Ovary (tissue), 9 donors: Measurements from ENCODE around the gene DMAC1. TPM values are rescaled to one million over a fixed set of nuclear protein-coding genes. Genes with fewer than 3 reads are reported as not detected.

Source experiments
- DNase-seq, 5 donors: peaks; one replicate each; pipeline ENCODE4 v3.0.0-alpha.2; 2019 to 2020
- H3K27ac ChIP-seq, 2 donors: fragments of 200-600 bp; one replicate each; pipeline versions ENCODE4 v1.5.1 to v1.8.0; 2019 to 2022
- H3K27me3 ChIP-seq: fragments of 200-600 bp; one replicate; pipeline ENCODE4 v1.8.0; 2022
- H3K36me3 ChIP-seq: fragments of 200-600 bp; sonication (generic); one replicate; pipeline ENCODE4 v1.5.1; 2019
- H3K4me1 ChIP-seq: one replicate; pipeline ENCODE4 v1.8.1; 2013; ENCODE audit warnings: mild to moderate bottlenecking, moderate library complexity; ENCODE audit not compliant: insufficient read depth
- H3K4me3 ChIP-seq: fragments of 200-600 bp; sonication (generic); one replicate; pipeline ENCODE4 v1.5.1; 2017
- H3K9me3 ChIP-seq, 2 donors: fragments of 200-600 bp in 1 of 2; sonication (generic) in 1 of 2; one replicate each; pipeline versions ENCODE4 v1.5.1 to v1.8.1; 2013 to 2019; ENCODE audit warnings: mild to moderate bottlenecking in 1 of 2, moderate library complexity in 1 of 2
- EP300 ChIP-seq: sonication (generic); formaldehyde crosslinking; IDR thresholded peaks from one replicate; pipeline ENCODE4 v1.6.1; 2017; ENCODE audit warnings: antibody characterized with exemption
- POLR2A ChIP-seq: fragments of 450-650 bp; IDR thresholded peaks from one replicate; pipeline ENCODE4 v1.6.1; 2017; ENCODE audit warnings: antibody characterized with exemption, mild to moderate bottlenecking, moderate library complexity
- WGBS, 3 donors: extraction: QIAGEN DNeasy Blood & Tissue Kit in 1 of 3; methylation state at CpG; one replicate each; pipeline versions ENCODE4 v1.1.5 to v1.1.7; 2013 to 2017; 5-methylcytosine and 5-hydroxymethylcytosine counted together
- intact Hi-C, 4 donors: fragments of 100-400 bp; cut with DNase I; formaldehyde crosslinking; loops; one replicate each; pipeline versions ENCODE4 v1.11.0 to v1.15.1; 2022 to 2023
- polyA plus RNA-seq, 2 donors: library from polyadenylated mRNA; stranded (reverse); fragments of 200-250 nt in 1 of 2; fragments of 350-450 nt in 1 of 2; fragmentation: Illumina TruSeq in 1 of 2; extraction: RNeasy Lipid Tissue Mini Kit (QIAGEN cat#74804) in 1 of 2; gene quantifications; one replicate each; pipeline ENCODE4 v1.2.3, GENCODE V29; 2013 to 2014
- total RNA-seq, 7 donors: library from RNA; depleted of rRNA in 2 of 7; stranded (reverse); fragments of >200 nt in 2 of 7; fragmentation: NEBNext Ultra II Directional in 3 of 7; extraction: Animal tissue kit (Norgen Biotek cat#: 25700) in 3 of 7; gene quantifications; one replicate each; pipeline versions ENCODE4 v1.1.0 to v1.2.4, GENCODE V29; 2016 to 2023
- TF ChIP-seq, protein P1 (sequence below), 3 donors: fragments of 450-650 bp in 2 of 3; fragments of 200-600 bp in 1 of 3; IDR thresholded peaks; one replicate each; pipeline versions ENCODE4 v1.5.1 to v1.8.0; 2016 to 2022; ENCODE audit warnings: antibody characterized with exemption in 3 of 3, mild to moderate bottlenecking in 1 of 3
- donor health status: DM: no; HTN: no; CAD: no; lungs with moderate emphysema.
- donor health status: DM: no; HTN: no; CAD: no.
- donor health status: Bipolar disorder and iron deficiency.
- donor health status: DM: yes; HTN: yes; CAD: no.
- donor health status: DM: no; HTN: no; CAD: no.
- donor health status: DM: yes; HTN: yes; CAD: no.

Gene DMAC1
- total and polyA plus RNA-seq, 9 donors = 16.2 to 57.3 (median 38.9) TPM

- intact Hi-C loops = no loop called here
- Histone ChIP-seq H3K36me3 (no peaks in the 10 kb centered on the region), H3K27ac (no peak overlapping the region), H3K27me3 (no peaks in the 10 kb centered on the region), H3K9me3 (no peaks in the 10 kb centered on the region), H3K4me3 (no peak overlapping the region), H3K4me1 (peaks cover 2% of the 10 kb centered on the region)
- DNase-seq = no peak
- TF ChIP-seq EP300 (no peak), POLR2A (no peak)
- TF ChIP-seq, protein P1, sequence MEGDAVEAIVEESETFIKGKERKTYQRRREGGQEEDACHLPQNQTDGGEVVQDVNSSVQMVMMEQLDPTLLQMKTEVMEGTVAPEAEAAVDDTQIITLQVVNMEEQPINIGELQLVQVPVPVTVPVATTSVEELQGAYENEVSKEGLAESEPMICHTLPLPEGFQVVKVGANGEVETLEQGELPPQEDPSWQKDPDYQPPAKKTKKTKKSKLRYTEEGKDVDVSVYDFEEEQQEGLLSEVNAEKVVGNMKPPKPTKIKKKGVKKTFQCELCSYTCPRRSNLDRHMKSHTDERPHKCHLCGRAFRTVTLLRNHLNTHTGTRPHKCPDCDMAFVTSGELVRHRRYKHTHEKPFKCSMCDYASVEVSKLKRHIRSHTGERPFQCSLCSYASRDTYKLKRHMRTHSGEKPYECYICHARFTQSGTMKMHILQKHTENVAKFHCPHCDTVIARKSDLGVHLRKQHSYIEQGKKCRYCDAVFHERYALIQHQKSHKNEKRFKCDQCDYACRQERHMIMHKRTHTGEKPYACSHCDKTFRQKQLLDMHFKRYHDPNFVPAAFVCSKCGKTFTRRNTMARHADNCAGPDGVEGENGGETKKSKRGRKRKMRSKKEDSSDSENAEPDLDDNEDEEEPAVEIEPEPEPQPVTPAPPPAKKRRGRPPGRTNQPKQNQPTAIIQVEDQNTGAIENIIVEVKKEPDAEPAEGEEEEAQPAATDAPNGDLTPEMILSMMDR (IDR thresholded peaks at IDR 0.05) = no peak
- 91 to 98% (median 95%) methylated on average over 5 of the region's 5 CpGs for WGBS, 3 donors
These were observed 15.9 kb downstream of the DMAC1 start for GRCh38 chr9:7783635-7784063.

DNA sequence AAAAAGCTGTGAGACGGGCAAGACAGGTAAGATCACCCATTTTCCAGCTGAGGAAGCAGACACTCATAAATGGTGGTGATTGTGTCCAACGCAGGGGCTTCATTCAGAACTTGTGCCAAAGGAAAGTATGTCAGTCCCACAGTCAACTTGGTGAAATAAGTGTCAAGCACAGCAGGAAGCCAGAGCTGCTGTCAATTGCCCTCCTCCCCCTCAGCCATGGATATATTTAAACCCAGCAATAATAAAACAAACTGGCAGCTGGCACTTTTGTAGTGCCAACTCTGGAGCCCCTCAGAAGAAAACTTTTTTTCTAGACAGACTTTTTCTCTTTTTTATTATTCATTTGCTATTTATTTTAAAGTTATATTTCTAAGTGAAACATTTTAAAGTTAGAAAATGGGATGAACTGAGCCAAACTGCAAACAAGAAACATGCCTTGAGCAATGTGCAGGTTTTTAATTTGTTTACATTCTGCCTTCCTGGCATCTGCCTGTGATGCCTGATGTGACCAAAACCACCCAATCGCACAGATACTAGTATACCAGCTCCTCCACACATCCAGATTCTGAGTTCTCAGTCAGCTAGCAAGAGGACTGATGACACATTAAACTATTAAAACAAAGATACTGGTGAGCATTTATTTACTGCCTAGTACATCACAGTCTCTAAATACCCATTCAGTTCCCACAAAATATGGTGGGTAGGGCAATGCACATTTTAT lies 17.0 kb downstream of the DMAC1 start:
- WGBS, 3 donors = 55 to 68% (median 64%) methylated on average over 3 of the region's 3 CpGs
- Histone ChIP-seq H3K27ac (no peak overlapping the region), H3K9me3 (no peaks in the 10 kb centered on the region), H3K4me3 (no peak overlapping the region), H3K4me1 (peaks cover 2% of the 10 kb centered on the region), H3K36me3 (no peaks in the 10 kb centered on the region), H3K27me3 (no peaks in the 10 kb centered on the region)
- intact Hi-C loops = no loop called here
- no peak for TF ChIP-seq EP300
- DNase-seq = no peak

GRCh38 chr9:7780261-7780988 lies 19.2 kb downstream of the DMAC1 start:
- H3K36me3 ChIP-seq = no peaks in the 10 kb centered on the region
- peaks cover 2% of the 10 kb centered on the region for H3K4me1 ChIP-seq
- no peak for DNase-seq
- no peaks in the 10 kb centered on the region for H3K9me3 ChIP-seq
- 31 to 40% (median 36%) methylated on average over 3 of the region's 3 CpGs for WGBS, 3 donors
- no peak for TF ChIP-seq POLR2A
- TF ChIP-seq, protein P1 (IDR thresholded peaks at IDR 0.05) = no peak
- TF ChIP-seq EP300 = no peak
- no peak overlapping the region for H3K4me3 ChIP-seq
- H3K27ac ChIP-seq = no peak overlapping the region
- intact Hi-C loops = no loop called here
- H3K27me3 ChIP-seq = no peaks in the 10 kb centered on the region

GRCh38 chr9:7778851-7779600 lies 20.6 kb downstream of the DMAC1 start:
- peaks cover 2% of the 10 kb centered on the region for H3K4me1 ChIP-seq
- intact Hi-C loops = no loop called here
- no peaks in the 10 kb centered on the region for H3K9me3 ChIP-seq
- no peak overlapping the region for H3K27ac ChIP-seq
- 89 to 92% (median 90%) methylated on average over 2 of the region's 2 CpGs for WGBS, 3 donors
- no peak overlapping the region for H3K4me3 ChIP-seq
- H3K27me3 ChIP-seq = no peaks in the 10 kb centered on the region
- no peak for DNase-seq
- H3K36me3 ChIP-seq = no peaks in the 10 kb centered on the region
- TF ChIP-seq EP300 (no peak), POLR2A (no peak)
- TF ChIP-seq, protein P1 (IDR thresholded peaks at IDR 0.05) = no peak
